Glomerular visceral epithelial cell (primary cell): ENCODE measurements around the gene TOMM34.

Experiments
- DNase-seq: peaks from one replicate; pipeline ENCODE4 v3.0.0-alpha.2; 2016; ENCODE audit errors: extremely low spot score

The TOMM34 gene

GRCh38 chr20:44963325-44964215, 3.4 kb upstream of the TOMM34 start:
- no peak for DNase-seq

GRCh38 chr20:44962483-44962882, 2.3 kb upstream of the TOMM34 start:
- no peak for DNase-seq

GRCh38 chr20:44961870-44962267, 1.7 kb upstream of the TOMM34 start:
- DNase-seq = no peak

- DNase-seq = no peak
Observed at GRCh38 chr20:44961011-44961869, 1.0 kb upstream of the TOMM34 start.

GRCh38 chr20:44959638-44960102, 527 bp downstream of the TOMM34 start:
- DNase-seq = peak; percentile 47

GRCh38 chr20:44959082-44959637, 1.0 kb downstream of the TOMM34 start:
- DNase-seq = peak; percentile 37

- no peak for DNase-seq
Observed at GRCh38 chr20:44958276-44958675, 1.9 kb downstream of the TOMM34 start.

- no peak for DNase-seq
Observed at GRCh38 chr20:44956410-44956809, 3.8 kb downstream of the TOMM34 start.

GRCh38 chr20:44955270-44955669, 4.9 kb downstream of the TOMM34 start:
- no peak for DNase-seq

- DNase-seq = no peak
Observed at GRCh38 chr20:44954211-44954610, 6.0 kb downstream of the TOMM34 start.

- no peak for DNase-seq
Observed at GRCh38 chr20:44952731-44953130, 7.5 kb downstream of the TOMM34 start.

- no peak for DNase-seq
Observed at GRCh38 chr20:44950368-44950767, 9.8 kb downstream of the TOMM34 start.

- DNase-seq = no peak
Observed at GRCh38 chr20:44948513-44948912, 11.7 kb downstream of the TOMM34 start.

GRCh38 chr20:44948107-44948506, 12.1 kb downstream of the TOMM34 start:
- DNase-seq = no peak

- no peak for DNase-seq
Observed at GRCh38 chr20:44946271-44946852, 13.8 kb downstream of the TOMM34 start.

GRCh38 chr20:44945261-44945660, 14.9 kb downstream of the TOMM34 start:
- no peak for DNase-seq

- no peak for DNase-seq
Observed at GRCh38 chr20:44943828-44944227, 16.4 kb downstream of the TOMM34 start.

- no peak for DNase-seq
Observed at GRCh38 chr20:44942264-44942973, 17.8 kb downstream of the TOMM34 start.

- DNase-seq = no peak
Observed at GRCh38 chr20:44941120-44941691, 19.0 kb downstream of the TOMM34 start.

- DNase-seq = no peak
Observed at GRCh38 chr20:44938637-44939036, 21.6 kb downstream of the TOMM34 start.

GRCh38 chr20:44936510-44936909, 23.7 kb downstream of the TOMM34 start:
- no peak for DNase-seq
